SU-DHL-6 (cell line): Measurements from ENCODE around the gene ZNF609.

Experiments used
- H2AFZ ChIP-seq: fragments of 200-600 bp; sonication (generic); 2 replicates; pipeline ENCODE4 v1.6.1; 2014; ENCODE audit warnings: low read depth, mild to moderate bottlenecking, moderate library complexity, mixed read lengths, antibody characterized with exemption, low read length; ENCODE audit not compliant: severe bottlenecking
- H3F3A ChIP-seq: fragments of 200-600 bp; shearing (Covaris generic); 2 replicates; pipeline ENCODE4 v1.6.0; 2016; ENCODE audit warnings: antibody characterized with exemption, mild to moderate bottlenecking; ENCODE audit not compliant: insufficient read depth
- H3K27ac ChIP-seq: fragments of 200-600 bp; sonication (generic); 2 replicates; pipeline ENCODE4 v1.5.1; 2016; ENCODE audit warnings: low read depth, mild to moderate bottlenecking, low read length, moderate library complexity, mixed read lengths
- H3K27me3 ChIP-seq: fragments of 200-600 bp; sonication (generic), shearing (Covaris generic); 2 replicates; pipeline ENCODE4 v1.6.0; 2014; ENCODE audit warnings: mild to moderate bottlenecking, low read length
- H3K36me3 ChIP-seq: fragments of 200-600 bp; sonication (generic); 2 replicates; pipeline ENCODE4 v1.6.1; 2014; ENCODE audit warnings: mild to moderate bottlenecking, low read length, mixed read lengths
- H3K4me2 ChIP-seq: fragments of 300-600, 200-600 bp; shearing (Covaris generic), sonication (generic); 2 replicates; pipeline ENCODE4 v1.6.0; 2014; ENCODE audit warnings: low read length, low read depth, mild to moderate bottlenecking; ENCODE audit not compliant: poor library complexity, severe bottlenecking
- H3K4me3 ChIP-seq: fragments of 200-600 bp; sonication (generic); 2 replicates; pipeline ENCODE4 v1.5.1; 2014; ENCODE audit warnings: antibody characterized with exemption, low read length, mild to moderate bottlenecking, mixed read lengths; ENCODE audit not compliant: insufficient read depth, poor library complexity, severe bottlenecking
- H3K79me2 ChIP-seq: fragments of 200-600 bp; sonication (generic); 2 replicates; pipeline ENCODE4 v1.6.1; 2014; ENCODE audit warnings: mild to moderate bottlenecking, low read length, moderate library complexity; ENCODE audit not compliant: insufficient read depth
- H3K9ac ChIP-seq: fragments of 200-600 bp; sonication (generic); 2 replicates; pipeline ENCODE4 v1.7.0; 2014; ENCODE audit warnings: mild to moderate bottlenecking, low read length
- H3K9me2 ChIP-seq: fragments of 200-600 bp; sonication (generic); replicated peaks from 2 replicates; pipeline ENCODE4 v1.6.1; 2014; ENCODE audit warnings: low read length; ENCODE audit not compliant: insufficient read depth
- H3K9me3 ChIP-seq: fragments of 200-600 bp; sonication (generic); 2 replicates; pipeline ENCODE4 v1.6.1; 2014; ENCODE audit warnings: low read length, mixed read lengths; ENCODE audit not compliant: insufficient read depth
- H4K20me1 ChIP-seq: fragments of 200-600 bp; sonication (generic); 2 replicates; pipeline ENCODE4 v1.6.1; 2014; ENCODE audit warnings: low read depth, mild to moderate bottlenecking, antibody characterized with exemption, low read length, moderate library complexity, mixed read lengths
- CTCF ChIP-seq: fragments of 200-600 bp; sonication (generic); IDR thresholded peaks from one replicate; pipeline ENCODE4 v1.5.1; 2017; ENCODE audit warnings: antibody characterized with exemption, mild to moderate bottlenecking, low read length, moderate library complexity; ENCODE audit not compliant: insufficient read depth, poor library complexity, severe bottlenecking
- EZH2phosphoT487 ChIP-seq: fragments of 200-600 bp; sonication (generic), shearing (Covaris generic); conservative IDR thresholded peaks from 2 replicates; pipeline ENCODE4 v1.6.1; 2018; ENCODE audit warnings: mild to moderate bottlenecking, antibody characterized with exemption, low read length, moderate library complexity, mixed read lengths

Gene ZNF609

GRCh38 chr15:64513823-64514222 lies 53.4 kb downstream of the ZNF609 start:
- Histone ChIP-seq H4K20me1 (no peaks in the 10 kb centered on the region; the same call in 1 of the 2 replicates), H3K9me2 (no peaks in the 10 kb centered on the region), H3K9me3 (no peaks in the 10 kb centered on the region), H3K36me3 (no peaks in the 10 kb centered on the region; the same call in 1 of the 2 replicates), H3K9ac (no peak overlapping the region), H3F3A (0 out of 2 replicates have a peak, but pooled peaks cover 5% of the 10 kb centered on the region), H3K4me2 (no peak overlapping the region), H2AFZ (no peak overlapping the region), H3K27ac (no peak overlapping the region), H3K27me3 (no peaks in the 10 kb centered on the region), H3K4me3 (no peak overlapping the region), H3K79me2 (peaks cover 47% of the 10 kb centered on the region; the same call in 1 of the 2 replicates)
- TF ChIP-seq EZH2phosphoT487 (no peak), CTCF (no peak)

GRCh38 chr15:64515196-64515595 lies 54.8 kb downstream of the ZNF609 start:
- Histone ChIP-seq H3K27ac (no peak overlapping the region), H3F3A (0 out of 2 replicates have a peak, but pooled peaks cover 5% of the 10 kb centered on the region), H3K9ac (no peak overlapping the region), H3K9me2 (no peaks in the 10 kb centered on the region), H3K79me2 (peaks cover 45% of the 10 kb centered on the region; the same call in 1 of the 2 replicates), H2AFZ (no peak overlapping the region), H3K4me3 (no peak overlapping the region), H3K36me3 (peaks cover 3% of the 10 kb centered on the region; the same call in 1 of the 2 replicates), H3K9me3 (no peaks in the 10 kb centered on the region), H3K27me3 (no peaks in the 10 kb centered on the region), H4K20me1 (no peaks in the 10 kb centered on the region; the same call in 1 of the 2 replicates), H3K4me2 (no peak overlapping the region)
- TF ChIP-seq CTCF (no peak), EZH2phosphoT487 (no peak)

DNA sequence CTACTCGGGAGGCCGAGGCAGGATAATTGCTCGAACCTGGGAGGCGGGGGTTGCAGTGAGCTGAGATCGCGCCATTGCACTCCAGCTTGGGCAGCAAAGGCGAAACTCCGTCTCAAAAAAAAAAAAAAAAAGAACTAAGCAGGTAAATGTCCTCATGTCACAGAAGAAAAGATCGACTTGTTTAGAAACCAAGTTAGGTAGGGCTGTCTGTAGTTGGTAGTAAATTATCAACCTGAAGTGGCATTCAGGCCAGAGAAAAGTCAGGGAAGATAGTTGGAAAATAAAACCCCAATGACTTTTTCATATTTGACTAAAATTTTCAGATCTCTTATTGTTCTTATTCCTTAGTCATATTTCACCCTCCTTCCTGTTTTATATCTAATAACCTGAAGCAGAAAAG lies 55.4 kb downstream of the ZNF609 start:
- H4K20me1 ChIP-seq = no peaks in the 10 kb centered on the region; the same call in 1 of the 2 replicates
- no peak overlapping the region for H2AFZ ChIP-seq
- H3K27ac ChIP-seq = no peak overlapping the region
- H3K36me3 ChIP-seq = peaks cover 3% of the 10 kb centered on the region; the same call in 1 of the 2 replicates
- no peaks in the 10 kb centered on the region for H3K9me2 ChIP-seq
- H3F3A ChIP-seq = 0 out of 2 replicates have a peak, but pooled peaks cover 5% of the 10 kb centered on the region
- H3K27me3 ChIP-seq = no peaks in the 10 kb centered on the region
- TF ChIP-seq CTCF (no peak), EZH2phosphoT487 (no peak)
- H3K9ac ChIP-seq = no peak overlapping the region
- H3K9me3 ChIP-seq = no peaks in the 10 kb centered on the region
- no peak overlapping the region for H3K4me2 ChIP-seq
- no peak overlapping the region for H3K4me3 ChIP-seq
- H3K79me2 ChIP-seq = peaks cover 39% of the 10 kb centered on the region; the same call in 1 of the 2 replicates
